HG03139 (cell line): ENCODE measurements around the gene MIGA2.

Experiments
- ATAC-seq: cut with Tn5 transposase; IDR thresholded peaks from one replicate; pipeline ENCODE4 v1.9.1; 2021; ENCODE audit not compliant: unreplicated experiment

Gene MIGA2

DNA sequence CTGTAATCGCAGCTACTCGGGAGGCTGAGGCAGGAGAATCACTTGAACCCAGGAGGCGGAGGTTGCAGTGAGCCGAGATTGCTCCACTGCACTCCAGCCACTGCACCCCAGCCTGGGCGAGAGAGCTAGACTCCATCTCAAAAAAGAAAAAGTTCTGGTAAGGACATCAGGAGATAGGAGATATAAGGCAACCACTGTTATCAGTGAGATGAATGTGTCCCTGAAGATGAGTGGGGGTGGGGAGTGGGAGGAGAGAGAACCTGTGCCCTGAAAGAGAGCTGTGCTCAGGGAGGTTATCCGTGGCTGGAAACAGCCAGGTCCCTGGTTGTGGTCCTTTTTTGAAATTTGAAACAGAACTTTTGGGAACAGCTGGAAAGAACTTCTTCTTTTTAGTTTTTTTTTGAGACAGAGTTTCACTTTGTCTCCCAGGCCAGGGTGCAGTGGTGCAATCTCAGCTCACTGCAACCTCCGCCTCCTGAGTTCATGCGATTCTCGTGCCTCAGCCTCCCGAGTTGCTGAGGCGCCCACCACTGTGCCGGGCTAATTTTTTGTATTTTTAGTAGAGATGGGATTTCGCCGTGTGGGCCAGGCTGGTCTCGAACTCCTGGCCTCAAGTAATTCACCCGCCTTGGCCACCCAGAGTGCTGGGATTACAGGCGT lies 77.3 kb downstream of the MIGA2 start:
- no peak for ATAC-seq

DNA sequence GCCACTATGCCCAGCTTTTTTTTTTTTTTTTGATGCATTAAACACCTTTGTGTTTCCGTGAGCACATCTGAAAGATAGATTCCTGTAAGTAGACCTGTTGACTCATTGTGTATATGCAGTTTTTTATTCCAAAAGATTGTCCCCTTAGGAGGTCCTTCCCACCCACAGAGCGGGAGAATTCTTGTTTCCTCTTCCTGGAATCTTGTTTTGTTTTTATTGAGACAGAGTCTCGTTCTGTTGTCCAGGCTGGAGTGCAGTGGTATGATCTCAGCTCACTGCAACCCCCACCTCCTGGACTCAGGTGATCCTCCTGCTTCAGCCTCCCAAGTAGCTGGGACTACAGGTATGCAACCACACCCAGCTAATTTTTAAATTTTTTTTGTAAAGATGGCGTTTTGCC lies 82.4 kb downstream of the MIGA2 start:
- ATAC-seq, result no peak

DNA sequence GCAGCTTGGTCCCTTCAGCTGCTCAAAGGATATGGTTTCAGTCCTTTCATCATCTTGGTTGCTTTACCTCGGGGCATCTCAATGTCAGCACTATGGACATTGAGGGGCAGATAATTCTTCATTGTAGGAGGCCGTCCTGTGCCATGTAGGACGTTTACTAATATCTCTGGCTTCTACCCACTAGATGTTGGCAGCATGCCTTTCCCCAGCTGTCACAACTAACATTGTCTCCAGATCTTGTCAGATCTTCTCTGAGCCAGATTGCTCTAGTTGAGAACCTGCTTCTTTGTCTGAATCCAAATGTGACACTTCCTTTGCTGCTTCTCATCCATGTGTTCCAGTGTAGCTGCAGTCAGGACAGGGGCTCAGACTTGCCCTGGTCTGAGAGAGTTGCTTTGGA lies 85.1 kb downstream of the MIGA2 start:
- no peak for ATAC-seq
